ENCODE data around the gene DCXR.

DNA sequence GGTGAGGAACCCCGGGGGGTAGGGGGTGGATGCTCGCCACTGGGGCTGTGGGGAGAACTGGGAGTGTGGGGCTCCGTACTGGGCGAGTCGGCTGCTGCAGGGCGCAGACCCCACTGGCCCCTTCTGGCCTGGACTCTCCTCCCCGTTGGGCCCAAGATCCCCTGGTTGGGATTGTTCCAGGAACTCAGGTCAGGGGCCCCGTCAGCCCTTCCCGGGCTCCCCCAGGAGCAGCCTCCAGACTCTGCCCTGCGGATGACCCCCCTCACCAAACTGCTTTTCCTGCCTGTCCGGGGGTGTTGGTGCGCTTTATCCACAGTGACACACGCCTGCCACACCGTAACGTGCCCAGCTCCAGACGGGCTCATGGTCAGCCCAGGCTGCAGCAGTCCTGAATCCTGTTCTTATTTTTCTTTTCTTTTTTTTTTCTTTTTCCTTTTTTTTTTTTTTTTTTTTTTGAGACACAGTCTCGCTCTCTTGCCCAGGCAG, 35.9 kb downstream of the DCXR start:
- no peak for TF ChIP-seq EZH2 (IDR thresholded peaks at IDR 0.05; ENCODE audit: insufficient read depth, poor library complexity, severe bottlenecking)
- TF ChIP-seq EZH2phosphoT487 (IDR thresholded peaks at IDR 0.05; ENCODE audit: insufficient read depth, low read depth), result no peak
